GM23338 (cell line): Measurements from ENCODE around the gene ACSM4.

Experiments
- EZH2 ChIP-seq: fragments of 200-600 bp; sonication (generic); IDR thresholded peaks from one replicate; pipeline ENCODE4 v1.8.0; 2017; ENCODE audit warnings: antibody characterized with exemption, mild to moderate bottlenecking, low read depth; ENCODE audit not compliant: unreplicated experiment
- EZH2phosphoT487 ChIP-seq: fragments of 200-600 bp; sonication (generic); IDR thresholded peaks from one replicate; pipeline ENCODE4 v1.8.1; 2018; ENCODE audit warnings: antibody characterized with exemption; ENCODE audit not compliant: unreplicated experiment
- JUNB ChIP-seq: IDR thresholded peaks from one replicate; pipeline ENCODE4 v1.6.1; 2016; ENCODE audit warnings: antibody characterized with exemption; ENCODE audit not compliant: unreplicated experiment
- POLR2AphosphoS5 ChIP-seq: IDR thresholded peaks from 2 replicates; pipeline ENCODE4 v1.6.1; 2016; ENCODE audit warnings: antibody characterized with exemption, low read depth
- STAT1 ChIP-seq: IDR thresholded peaks from one replicate; pipeline ENCODE4 v1.6.1; 2016; ENCODE audit warnings: antibody characterized with exemption; ENCODE audit not compliant: unreplicated experiment
- TF ChIP-seq, protein P1 (sequence below), 2 experiments: fragments of 200-600 bp in 1 of 2; sonication (generic) in 1 of 2; conservative IDR thresholded peaks; 2 replicates each; pipeline versions ENCODE4 v1.5.1 to v1.6.1; 2016 to 2017; ENCODE audit warnings: antibody characterized with exemption in 2 of 2, low read depth in 2 of 2, mild to moderate bottlenecking in 2 of 2, moderate library complexity in 1 of 2
- TF ChIP-seq, protein P2 (sequence below): IDR thresholded peaks from one replicate; pipeline ENCODE4 v1.6.1; 2018; ENCODE audit warnings: antibody characterized with exemption; ENCODE audit not compliant: unreplicated experiment

- TF ChIP-seq, protein P1, sequence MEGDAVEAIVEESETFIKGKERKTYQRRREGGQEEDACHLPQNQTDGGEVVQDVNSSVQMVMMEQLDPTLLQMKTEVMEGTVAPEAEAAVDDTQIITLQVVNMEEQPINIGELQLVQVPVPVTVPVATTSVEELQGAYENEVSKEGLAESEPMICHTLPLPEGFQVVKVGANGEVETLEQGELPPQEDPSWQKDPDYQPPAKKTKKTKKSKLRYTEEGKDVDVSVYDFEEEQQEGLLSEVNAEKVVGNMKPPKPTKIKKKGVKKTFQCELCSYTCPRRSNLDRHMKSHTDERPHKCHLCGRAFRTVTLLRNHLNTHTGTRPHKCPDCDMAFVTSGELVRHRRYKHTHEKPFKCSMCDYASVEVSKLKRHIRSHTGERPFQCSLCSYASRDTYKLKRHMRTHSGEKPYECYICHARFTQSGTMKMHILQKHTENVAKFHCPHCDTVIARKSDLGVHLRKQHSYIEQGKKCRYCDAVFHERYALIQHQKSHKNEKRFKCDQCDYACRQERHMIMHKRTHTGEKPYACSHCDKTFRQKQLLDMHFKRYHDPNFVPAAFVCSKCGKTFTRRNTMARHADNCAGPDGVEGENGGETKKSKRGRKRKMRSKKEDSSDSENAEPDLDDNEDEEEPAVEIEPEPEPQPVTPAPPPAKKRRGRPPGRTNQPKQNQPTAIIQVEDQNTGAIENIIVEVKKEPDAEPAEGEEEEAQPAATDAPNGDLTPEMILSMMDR (conservative IDR thresholded peaks at IDR 0.05; ENCODE audit: low read depth in 2 of 2) = no peak
- TF ChIP-seq JUNB = no peak
- TF ChIP-seq EZH2 = no peak
- TF ChIP-seq POLR2AphosphoS5 = no peak
- TF ChIP-seq STAT1 = no peak
- no peak for TF ChIP-seq EZH2phosphoT487
- TF ChIP-seq, protein P2, sequence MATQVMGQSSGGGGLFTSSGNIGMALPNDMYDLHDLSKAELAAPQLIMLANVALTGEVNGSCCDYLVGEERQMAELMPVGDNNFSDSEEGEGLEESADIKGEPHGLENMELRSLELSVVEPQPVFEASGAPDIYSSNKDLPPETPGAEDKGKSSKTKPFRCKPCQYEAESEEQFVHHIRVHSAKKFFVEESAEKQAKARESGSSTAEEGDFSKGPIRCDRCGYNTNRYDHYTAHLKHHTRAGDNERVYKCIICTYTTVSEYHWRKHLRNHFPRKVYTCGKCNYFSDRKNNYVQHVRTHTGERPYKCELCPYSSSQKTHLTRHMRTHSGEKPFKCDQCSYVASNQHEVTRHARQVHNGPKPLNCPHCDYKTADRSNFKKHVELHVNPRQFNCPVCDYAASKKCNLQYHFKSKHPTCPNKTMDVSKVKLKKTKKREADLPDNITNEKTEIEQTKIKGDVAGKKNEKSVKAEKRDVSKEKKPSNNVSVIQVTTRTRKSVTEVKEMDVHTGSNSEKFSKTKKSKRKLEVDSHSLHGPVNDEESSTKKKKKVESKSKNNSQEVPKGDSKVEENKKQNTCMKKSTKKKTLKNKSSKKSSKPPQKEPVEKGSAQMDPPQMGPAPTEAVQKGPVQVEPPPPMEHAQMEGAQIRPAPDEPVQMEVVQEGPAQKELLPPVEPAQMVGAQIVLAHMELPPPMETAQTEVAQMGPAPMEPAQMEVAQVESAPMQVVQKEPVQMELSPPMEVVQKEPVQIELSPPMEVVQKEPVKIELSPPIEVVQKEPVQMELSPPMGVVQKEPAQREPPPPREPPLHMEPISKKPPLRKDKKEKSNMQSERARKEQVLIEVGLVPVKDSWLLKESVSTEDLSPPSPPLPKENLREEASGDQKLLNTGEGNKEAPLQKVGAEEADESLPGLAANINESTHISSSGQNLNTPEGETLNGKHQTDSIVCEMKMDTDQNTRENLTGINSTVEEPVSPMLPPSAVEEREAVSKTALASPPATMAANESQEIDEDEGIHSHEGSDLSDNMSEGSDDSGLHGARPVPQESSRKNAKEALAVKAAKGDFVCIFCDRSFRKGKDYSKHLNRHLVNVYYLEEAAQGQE = no peak
These were observed 34.6 kb upstream of the ACSM4 start for GRCh38 chr12:7269273-7269672.
